ENCODE data around the gene GMPR2. TPM values are rescaled to one million over a fixed set of nuclear protein-coding genes. Genes with fewer than 3 reads are reported as not detected.

Gene GMPR2
- total and polyA plus RNA-seq, 2 of the 13 experiments (the other 11 are each of a cell fraction or from before 2014, with no cell fraction given), result 210 to 273 TPM

- TF ChIP-seq ZNF30 (CRISPR knock-in tag; IDR thresholded peaks at IDR 0.05) (peak; percentile 79; the same call in 1 of the 2 replicates), ZNF512B (CRISPR knock-in tag; IDR thresholded peaks at IDR 0.05; ENCODE audit: borderline replicate concordance) (no peak), CEBPB (IDR thresholded peaks at IDR 0.05; ENCODE audit: borderline replicate concordance, low read depth, low read length) (no peak), FOXP1 (IDR thresholded peaks at IDR 0.05) (no peak), FOXP1 (CRISPR knock-in tag; IDR thresholded peaks at IDR 0.05) (peak; percentile 70), STAG1 (CRISPR knock-in tag; IDR thresholded peaks at IDR 0.05) (peak; percentile 45), ZFP62 (CRISPR knock-in tag; IDR thresholded peaks at IDR 0.05) (peak; percentile 61; the same call in 1 of the 2 replicates), ZNF761 (CRISPR knock-in tag; conservative IDR thresholded peaks at IDR 0.05) (peak; percentile 98), ZNF10 (CRISPR knock-in tag; IDR thresholded peaks at IDR 0.05; ENCODE audit: borderline replicate concordance, low read depth) (0 out of 2 replicates have a peak, but pooled peaks have one; percentile 90), ATF4 (CRISPR knock-in tag; IDR thresholded peaks at IDR 0.05) (no peak), ZNF354B (CRISPR knock-in tag; IDR thresholded peaks at IDR 0.05) (peak; percentile 98), MAX (IDR thresholded peaks at IDR 0.05) (no peak), ZNF710 (CRISPR knock-in tag; IDR thresholded peaks at IDR 0.05; ENCODE audit: borderline replicate concordance) (peak; percentile 95), NFE2L1 (CRISPR knock-in tag; IDR thresholded peaks at IDR 0.05; ENCODE audit: borderline replicate concordance) (no peak; the same call in 1 of the 2 replicates), SPEN (CRISPR knock-in tag; IDR thresholded peaks at IDR 0.05; ENCODE audit: low read depth) (peak; percentile 100), ZMYM4 (CRISPR knock-in tag; IDR thresholded peaks at IDR 0.05) (peak; percentile 98), ZBTB39 (CRISPR knock-in tag; IDR thresholded peaks at IDR 0.05) (peak; percentile 95; the same call in 1 of the 2 replicates), HIC2 (CRISPR knock-in tag; IDR thresholded peaks at IDR 0.05; ENCODE audit: low read depth) (peak; percentile 76)
These were observed 44.3 kb upstream of the GMPR2 start, which contains the start of gene IPO4 (continued) for GRCh38 chr14:24188251-24189058.
